ENCODE measurements around the gene KRTAP3-1. TPM values are rescaled to one million over a fixed set of nuclear protein-coding genes. Genes with fewer than 3 reads are reported as not detected.
"Not testable (repeated sequence)": the region's sequence is repeated elsewhere in the genome, so short reads cannot be mapped to it uniquely, and the experiment has no call there.

KRTAP3-1 gene
- polyA plus RNA-seq, 1 experiment = not detected

DNA sequence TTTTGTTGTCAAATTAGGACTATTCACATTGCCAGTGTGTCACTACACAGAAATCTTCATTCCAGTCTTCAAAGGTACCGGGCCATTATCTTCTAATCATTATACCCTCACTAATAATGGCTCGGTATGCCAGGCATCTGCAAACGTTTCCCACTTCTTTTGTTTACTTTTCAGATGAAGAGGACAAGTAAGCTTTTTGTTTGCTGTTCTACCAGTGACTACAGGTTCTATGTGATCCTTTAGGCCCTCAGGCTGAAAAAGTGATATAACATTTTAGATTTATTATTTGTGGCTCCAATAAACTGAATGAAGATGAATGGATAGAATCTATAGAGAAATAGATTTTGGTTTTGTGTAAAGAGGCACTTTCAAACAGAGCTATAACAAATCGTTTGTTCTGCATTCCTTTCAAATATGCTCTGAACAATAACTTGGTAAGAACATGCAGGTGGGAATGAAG, 403 bp upstream of the KRTAP3-1 start:
- ChIA-PET POLR2A (no interaction called here), CTCF (no interaction called here)
- TF ChIP-seq, protein P1, sequence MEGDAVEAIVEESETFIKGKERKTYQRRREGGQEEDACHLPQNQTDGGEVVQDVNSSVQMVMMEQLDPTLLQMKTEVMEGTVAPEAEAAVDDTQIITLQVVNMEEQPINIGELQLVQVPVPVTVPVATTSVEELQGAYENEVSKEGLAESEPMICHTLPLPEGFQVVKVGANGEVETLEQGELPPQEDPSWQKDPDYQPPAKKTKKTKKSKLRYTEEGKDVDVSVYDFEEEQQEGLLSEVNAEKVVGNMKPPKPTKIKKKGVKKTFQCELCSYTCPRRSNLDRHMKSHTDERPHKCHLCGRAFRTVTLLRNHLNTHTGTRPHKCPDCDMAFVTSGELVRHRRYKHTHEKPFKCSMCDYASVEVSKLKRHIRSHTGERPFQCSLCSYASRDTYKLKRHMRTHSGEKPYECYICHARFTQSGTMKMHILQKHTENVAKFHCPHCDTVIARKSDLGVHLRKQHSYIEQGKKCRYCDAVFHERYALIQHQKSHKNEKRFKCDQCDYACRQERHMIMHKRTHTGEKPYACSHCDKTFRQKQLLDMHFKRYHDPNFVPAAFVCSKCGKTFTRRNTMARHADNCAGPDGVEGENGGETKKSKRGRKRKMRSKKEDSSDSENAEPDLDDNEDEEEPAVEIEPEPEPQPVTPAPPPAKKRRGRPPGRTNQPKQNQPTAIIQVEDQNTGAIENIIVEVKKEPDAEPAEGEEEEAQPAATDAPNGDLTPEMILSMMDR (IDR thresholded peaks at IDR 0.05; ENCODE audit: insufficient read depth, low read depth, low read length) = no peak
- DNase-seq (ENCODE audit: low read depth) = no peak
- Histone ChIP-seq H3K27me3 (ENCODE audit: control insufficient read depth, insufficient read depth, low read length) (no peaks in the 10 kb centered on the region), H3K4me3 (ENCODE audit: low read depth, low read length) (no peak overlapping the region), H3K36me3 (ENCODE audit: control insufficient read depth, insufficient read depth, low read length) (no peaks in the 10 kb centered on the region)

DNA sequence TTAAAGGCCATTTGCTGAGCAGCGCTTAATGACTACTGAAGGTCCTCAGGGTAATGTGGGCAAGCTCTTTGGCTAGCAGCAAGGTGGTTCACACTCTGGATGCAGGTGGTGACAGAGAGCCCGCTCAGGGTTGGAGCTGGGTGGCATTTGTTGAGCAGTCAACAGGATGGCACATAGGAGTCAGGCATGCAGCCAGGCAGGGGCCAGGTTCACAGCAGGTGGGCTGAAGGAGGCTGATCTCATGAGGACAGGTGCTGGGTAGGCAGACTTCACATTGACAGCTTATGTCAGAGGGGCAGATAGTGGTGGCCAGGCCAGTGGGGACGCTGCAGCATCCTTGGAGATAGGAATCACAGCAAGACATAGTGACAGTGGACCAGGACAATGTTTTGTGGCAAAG, 4.5 kb downstream of the KRTAP3-1 start:
- Histone ChIP-seq H3K36me3 (ENCODE audit: control insufficient read depth, insufficient read depth, low read length) (no peaks in the 10 kb centered on the region), H3K27me3 (ENCODE audit: control insufficient read depth, insufficient read depth, low read length) (no peaks in the 10 kb centered on the region), H3K4me3 (ENCODE audit: low read depth, low read length) (no peak overlapping the region)
- POLR2A ChIA-PET = no interaction called here
- TF ChIP-seq, protein P1 (IDR thresholded peaks at IDR 0.05; ENCODE audit: insufficient read depth, low read depth, low read length) = no peak
- CTCF ChIA-PET = interaction anchor here (0.9 kb wide), 1 partner anchor 14 kb away, joined by 3 read pairs; no protein-coding TSS in a partner anchor
- DNase-seq (ENCODE audit: low read depth) = no peak

DNA sequence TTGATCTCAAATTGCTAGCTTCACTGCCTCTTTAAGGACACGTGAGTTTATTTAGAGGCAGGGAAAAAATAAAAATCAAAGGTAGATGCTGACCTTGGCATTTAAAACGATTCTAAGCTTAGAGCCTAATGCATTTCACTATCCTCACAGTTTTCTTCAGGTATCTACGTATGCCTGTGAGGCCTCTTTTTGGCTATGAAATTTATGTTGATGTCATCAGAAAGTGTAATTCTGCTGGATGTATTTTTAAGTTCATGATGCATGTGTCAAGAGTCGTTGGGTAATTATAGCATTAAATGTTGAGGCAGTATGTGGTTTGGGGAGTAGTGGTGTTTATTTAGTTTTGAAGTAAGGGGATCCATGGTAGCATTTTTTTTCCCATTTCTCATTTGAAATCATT, 5.0 kb downstream of the KRTAP3-1 start:
- DNase-seq (ENCODE audit: low read depth) = no peak
- no peaks in the 10 kb centered on the region for H3K36me3 ChIP-seq (ENCODE audit: control insufficient read depth, insufficient read depth, low read length)
- H3K4me3 ChIP-seq (ENCODE audit: low read depth, low read length) = no peak overlapping the region
- TF ChIP-seq, protein P1 (IDR thresholded peaks at IDR 0.05; ENCODE audit: insufficient read depth, low read depth, low read length) = no peak
- H3K27me3 ChIP-seq (ENCODE audit: control insufficient read depth, insufficient read depth, low read length) = no peaks in the 10 kb centered on the region
- CTCF ChIA-PET = no interaction called here
- POLR2A ChIA-PET = no interaction called here

DNA sequence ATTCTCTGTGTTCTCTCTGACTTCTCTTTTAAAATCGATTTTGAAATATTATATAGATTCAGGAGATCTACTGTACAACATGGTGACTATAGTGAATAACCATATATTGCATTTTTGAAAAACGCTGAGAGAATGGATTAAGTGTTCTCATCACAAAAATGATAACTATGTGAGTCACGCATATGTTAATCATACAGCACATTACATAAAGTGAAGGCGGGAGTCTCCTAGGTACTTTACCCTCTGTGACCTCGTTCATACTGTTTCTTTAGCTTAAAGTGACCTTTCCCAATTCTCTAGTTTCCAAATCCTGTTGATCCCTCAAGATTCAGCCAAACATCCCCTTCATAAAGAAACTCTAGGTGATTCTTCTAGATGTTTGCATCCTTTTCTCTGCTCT, 6.1 kb downstream of the KRTAP3-1 start:
- TF ChIP-seq, protein P1 (IDR thresholded peaks at IDR 0.05; ENCODE audit: insufficient read depth, low read depth, low read length) = no peak
- H3K36me3 ChIP-seq (ENCODE audit: control insufficient read depth, insufficient read depth, low read length) = no peaks in the 10 kb centered on the region
- ChIA-PET POLR2A (no interaction called here), CTCF (no interaction called here)
- no peak for DNase-seq (ENCODE audit: low read depth)
- no peaks in the 10 kb centered on the region for H3K27me3 ChIP-seq (ENCODE audit: control insufficient read depth, insufficient read depth, low read length)
- H3K4me3 ChIP-seq (ENCODE audit: low read depth, low read length) = no peak overlapping the region

DNA sequence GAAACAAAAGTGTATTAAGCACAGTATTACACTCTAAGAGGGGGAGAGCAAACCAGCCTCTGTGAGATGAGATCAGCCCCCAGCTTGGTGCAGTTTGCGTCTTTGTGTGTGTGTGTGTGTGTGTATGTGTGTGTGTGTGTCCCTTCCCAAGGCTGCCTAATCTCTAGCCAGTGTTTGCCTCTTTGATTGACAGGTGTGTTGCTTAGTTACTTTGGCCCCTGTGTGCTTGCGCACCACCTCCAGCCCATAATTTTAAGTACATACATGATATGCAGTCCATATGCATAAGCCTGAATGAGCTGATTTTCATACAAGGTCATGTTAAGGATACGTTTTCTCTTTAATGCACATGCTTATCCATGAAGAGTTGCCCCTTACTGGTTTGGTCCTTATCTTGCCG, 7.1 kb downstream of the KRTAP3-1 start:
- ChIA-PET CTCF (no interaction called here), POLR2A (interaction anchor here (0.6 kb wide), 1 partner anchor 183 kb away, joined by 6 read pairs; no protein-coding TSS in a partner anchor)
- Histone ChIP-seq H3K27me3 (ENCODE audit: control insufficient read depth, insufficient read depth, low read length) (no peaks in the 10 kb centered on the region), H3K36me3 (ENCODE audit: control insufficient read depth, insufficient read depth, low read length) (no peaks in the 10 kb centered on the region), H3K4me3 (ENCODE audit: low read depth, low read length) (no peak overlapping the region)
- no peak for DNase-seq (ENCODE audit: low read depth)
- TF ChIP-seq, protein P1 (IDR thresholded peaks at IDR 0.05; ENCODE audit: insufficient read depth, low read depth, low read length) = no peak

DNA sequence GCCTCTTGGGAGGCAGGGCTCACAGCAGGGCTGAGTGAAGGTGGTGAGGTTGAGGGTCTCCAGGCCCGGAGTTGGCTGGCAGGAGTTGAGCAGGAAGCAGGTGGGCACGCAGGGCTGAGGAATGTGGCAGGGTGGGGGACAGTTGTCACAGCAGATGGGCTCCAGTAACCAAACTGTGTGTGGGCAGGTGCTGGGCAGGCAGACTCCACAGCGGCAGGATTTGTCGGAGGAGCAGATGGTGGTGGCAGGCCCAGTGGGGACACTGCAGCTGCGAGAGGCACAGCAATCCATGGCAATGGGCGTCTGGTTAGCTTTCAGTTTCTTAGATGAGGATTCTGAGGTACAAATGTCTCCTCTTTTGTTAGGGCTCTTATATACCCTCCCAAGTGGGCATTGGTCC, 9.4 kb downstream of the KRTAP3-1 start, which contains the start of gene KRTAP3-2:
KRTAP3-2 (minus strand) TSS at position 344 of the 400 bp plus-strand sequence; CDS start at position 291, 53 bp downstream.
- H3K27me3 ChIP-seq (ENCODE audit: control insufficient read depth, insufficient read depth, low read length); CTCF ChIA-PET; H3K36me3 ChIP-seq (ENCODE audit: control insufficient read depth, insufficient read depth, low read length); H3K4me3 ChIP-seq (ENCODE audit: low read depth, low read length); DNase-seq (ENCODE audit: low read depth); POLR2A ChIA-PET: not testable (repeated sequence)
